GM13976 (cell line): ENCODE results near the gene IL9R.
"Not testable (repeated sequence)": the region's sequence is repeated elsewhere in the genome, so short reads cannot be mapped to it uniquely, and the experiment has no call there.

ENCODE experiments used
- DNase-seq: peaks from one replicate; pipeline ENCODE4 v3.0.0; 2012; ENCODE audit warnings: low spot score
- in situ Hi-C: fragments of 300-500 bp; cut with MboI; formaldehyde crosslinking; loops from one replicate; pipeline ENCODE4 v1.12.0; 2022; ENCODE audit warnings: low sequenced_read_pairs, mixed read lengths, inconsistent platforms; ENCODE audit not compliant: unreplicated experiment
- TF ChIP-seq, protein P1 (sequence below): IDR thresholded peaks from 2 replicates; pipeline ENCODE4 v1.5.1; 2012; ENCODE audit warnings: borderline replicate concordance, mild to moderate bottlenecking; ENCODE audit not compliant: insufficient read depth; ENCODE audit errors: extremely low read depth, missing control alignments, control extremely low read depth

The IL9R gene

DNA sequence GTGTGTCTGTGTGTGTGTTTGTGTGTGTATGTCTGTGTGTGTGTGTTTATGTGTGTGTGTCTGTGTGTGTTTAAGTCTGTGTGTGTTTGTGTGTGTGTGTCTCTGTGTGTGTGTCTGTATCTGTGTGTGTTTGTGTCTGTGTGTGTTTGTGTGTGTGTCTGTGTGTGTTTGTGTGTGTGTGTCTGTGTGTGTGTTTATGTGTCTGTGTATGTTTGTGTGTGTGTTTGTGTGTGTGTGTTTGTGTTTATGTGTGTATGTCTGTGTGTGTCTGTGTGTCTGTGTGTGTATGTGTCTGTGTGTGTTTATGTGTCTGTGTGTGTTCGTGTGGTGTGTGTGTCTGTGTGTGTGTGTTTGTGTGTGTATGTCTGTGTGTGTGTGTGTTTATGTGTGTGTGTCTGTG lies 11.4 kb downstream of the IL9R start:
- TF ChIP-seq, protein P1, sequence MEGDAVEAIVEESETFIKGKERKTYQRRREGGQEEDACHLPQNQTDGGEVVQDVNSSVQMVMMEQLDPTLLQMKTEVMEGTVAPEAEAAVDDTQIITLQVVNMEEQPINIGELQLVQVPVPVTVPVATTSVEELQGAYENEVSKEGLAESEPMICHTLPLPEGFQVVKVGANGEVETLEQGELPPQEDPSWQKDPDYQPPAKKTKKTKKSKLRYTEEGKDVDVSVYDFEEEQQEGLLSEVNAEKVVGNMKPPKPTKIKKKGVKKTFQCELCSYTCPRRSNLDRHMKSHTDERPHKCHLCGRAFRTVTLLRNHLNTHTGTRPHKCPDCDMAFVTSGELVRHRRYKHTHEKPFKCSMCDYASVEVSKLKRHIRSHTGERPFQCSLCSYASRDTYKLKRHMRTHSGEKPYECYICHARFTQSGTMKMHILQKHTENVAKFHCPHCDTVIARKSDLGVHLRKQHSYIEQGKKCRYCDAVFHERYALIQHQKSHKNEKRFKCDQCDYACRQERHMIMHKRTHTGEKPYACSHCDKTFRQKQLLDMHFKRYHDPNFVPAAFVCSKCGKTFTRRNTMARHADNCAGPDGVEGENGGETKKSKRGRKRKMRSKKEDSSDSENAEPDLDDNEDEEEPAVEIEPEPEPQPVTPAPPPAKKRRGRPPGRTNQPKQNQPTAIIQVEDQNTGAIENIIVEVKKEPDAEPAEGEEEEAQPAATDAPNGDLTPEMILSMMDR = no peak

DNA sequence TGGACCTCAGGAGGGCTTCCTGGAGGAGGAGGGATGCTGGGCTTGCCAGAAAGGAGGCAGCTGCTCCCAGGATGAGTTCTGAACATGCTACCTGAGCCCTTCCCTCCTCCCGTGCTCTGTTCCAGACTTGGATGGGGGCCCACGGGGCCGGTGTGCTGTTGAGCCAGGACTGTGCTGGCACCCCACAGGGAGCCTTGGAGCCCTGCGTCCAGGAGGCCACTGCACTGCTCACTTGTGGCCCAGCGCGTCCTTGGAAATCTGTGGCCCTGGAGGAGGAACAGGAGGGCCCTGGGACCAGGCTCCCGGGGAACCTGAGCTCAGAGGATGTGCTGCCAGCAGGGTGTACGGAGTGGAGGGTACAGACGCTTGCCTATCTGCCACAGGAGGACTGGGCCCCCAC lies 12.2 kb downstream of the IL9R start:
- DNase-seq, in situ Hi-C loops: not testable (repeated sequence)

More for the DNA sequence above, 11.4 kb downstream of the IL9R start:
- no peak for DNase-seq
- in situ Hi-C loops = no loop called here

DNA sequence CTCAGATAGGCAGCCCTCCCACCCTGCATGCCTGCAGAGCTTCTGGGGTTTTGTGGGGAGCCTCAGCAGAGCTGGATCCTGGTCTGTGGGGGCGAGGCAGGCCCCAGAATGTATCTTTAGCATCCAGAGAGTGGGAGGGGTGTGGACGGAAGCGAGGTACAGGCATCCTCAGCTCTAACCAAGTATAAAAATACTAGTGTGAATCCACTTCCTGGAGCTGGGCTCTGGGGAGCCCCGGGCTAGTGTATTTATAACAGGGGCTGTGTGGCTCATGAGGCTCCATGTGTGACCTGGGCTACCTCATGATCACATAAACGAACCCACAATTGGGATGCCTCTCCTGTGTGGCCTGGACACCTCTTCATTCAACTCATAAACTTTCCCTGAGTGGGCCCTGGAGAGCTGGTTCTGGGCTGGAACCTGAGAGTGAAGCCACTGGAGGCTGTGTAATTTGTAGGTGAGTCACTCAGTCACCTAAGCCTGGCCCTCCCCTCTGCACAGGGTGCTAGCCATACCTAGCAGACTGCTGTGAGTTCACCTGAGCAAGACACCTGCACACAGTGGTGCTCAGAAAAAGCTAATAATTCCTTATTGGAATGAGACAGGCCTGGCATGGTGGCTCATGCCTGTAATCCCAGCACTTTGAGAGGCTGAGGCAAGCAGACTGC lies 15.9 kb downstream of the IL9R start:
- DNase-seq, in situ Hi-C loops: not testable (repeated sequence)

DNA sequence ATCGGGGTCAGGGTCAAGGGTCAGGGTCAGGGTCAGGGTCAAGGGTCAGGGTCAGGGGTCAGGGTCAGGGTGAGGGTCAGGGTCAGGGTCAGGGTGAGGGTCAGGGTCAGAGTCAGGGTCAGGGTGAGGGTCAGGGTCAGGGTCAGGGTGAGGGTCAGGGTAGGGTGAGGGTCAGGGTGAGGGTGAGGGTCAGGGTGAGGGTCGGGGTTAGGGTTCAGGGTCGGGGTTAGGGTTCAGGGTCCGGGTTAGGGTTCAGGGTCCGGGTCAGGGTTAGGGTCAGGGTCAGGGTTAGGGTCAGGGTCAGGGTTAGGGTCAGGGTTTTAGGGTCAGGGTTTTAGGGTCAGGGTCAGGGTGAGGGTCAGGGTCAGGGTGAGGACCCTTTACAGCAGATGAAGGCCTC lies 22.4 kb downstream of the IL9R start:
- in situ Hi-C loops, DNase-seq: not testable (repeated sequence)

DNA sequence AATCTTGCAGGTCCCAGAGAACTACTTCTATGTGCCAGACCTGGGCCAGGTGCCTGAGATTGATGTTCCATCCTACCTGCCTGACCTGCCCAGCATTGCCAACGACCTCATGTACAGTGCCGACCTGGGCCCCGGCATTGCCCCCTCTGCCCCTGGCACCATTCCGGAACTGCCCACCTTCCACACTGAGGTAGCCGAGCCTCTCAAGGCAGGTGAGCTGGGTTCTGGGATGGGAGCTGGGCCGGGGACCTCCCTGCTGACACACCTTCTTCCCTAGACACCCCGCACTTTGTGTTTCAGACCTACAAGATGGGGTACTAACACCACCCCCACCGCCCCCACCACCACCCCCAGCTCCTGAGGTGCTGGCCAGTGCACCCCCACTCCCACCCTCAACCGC lies 25.5 kb downstream of the IL9R start:
- in situ Hi-C loops, DNase-seq: not testable (repeated sequence)

DNA sequence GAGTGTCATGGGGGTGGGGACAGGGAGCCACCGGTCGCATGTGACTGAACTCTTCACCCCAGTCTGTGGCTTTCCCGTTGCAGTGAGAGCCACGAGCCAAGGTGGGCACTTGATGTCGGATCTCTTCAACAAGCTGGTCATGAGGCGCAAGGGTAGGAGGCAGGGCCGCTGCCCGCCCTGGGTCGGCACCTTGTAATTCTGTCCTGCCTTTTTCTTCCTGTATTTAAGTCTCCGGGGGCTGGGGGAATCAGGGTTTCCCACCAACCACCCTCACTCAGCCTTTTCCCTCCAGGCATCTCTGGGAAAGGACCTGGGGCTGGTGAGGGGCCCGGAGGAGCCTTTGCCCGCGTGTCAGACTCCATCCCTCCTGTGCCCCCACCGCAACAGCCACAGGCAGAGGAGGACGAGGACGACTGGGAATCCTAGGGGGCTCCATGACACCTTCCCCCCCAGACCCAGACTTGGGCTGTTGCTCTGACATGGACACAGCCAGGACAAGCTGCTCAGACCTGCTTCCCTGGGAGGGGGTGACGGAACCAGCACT lies 27.5 kb downstream of the IL9R start:
- DNase-seq, in situ Hi-C loops: not testable (repeated sequence)

DNA sequence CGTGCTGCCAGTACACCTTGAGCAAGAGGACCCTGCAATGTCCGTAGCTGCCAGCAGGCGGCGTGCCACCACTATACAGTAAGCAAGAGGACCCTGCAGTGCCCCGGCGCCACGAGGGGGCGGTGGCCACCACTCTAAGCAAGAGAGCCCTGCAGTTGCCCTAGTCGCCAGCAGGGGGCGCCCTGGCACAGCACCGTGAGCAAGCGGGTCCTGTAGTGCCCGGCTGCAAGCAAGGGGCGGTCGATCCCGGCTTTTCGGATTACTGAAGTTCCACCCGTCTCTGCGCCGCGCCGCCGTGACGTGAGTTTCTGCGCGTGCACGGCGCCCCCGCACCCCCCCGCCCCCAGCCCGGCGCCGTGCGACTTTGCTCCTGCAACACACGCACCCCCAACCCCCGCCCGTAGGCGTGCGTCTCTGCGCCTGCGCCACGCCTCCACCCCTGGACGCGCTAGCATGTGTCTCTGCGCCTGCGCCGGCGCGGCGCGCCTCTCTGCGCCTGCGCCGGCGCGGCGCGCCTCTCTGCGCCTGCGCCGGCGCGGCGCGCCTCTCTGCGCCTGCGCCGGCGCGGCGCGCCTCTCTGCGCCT lies 31.2 kb downstream of the IL9R start:
- DNase-seq, in situ Hi-C loops: not testable (repeated sequence)

DNA sequence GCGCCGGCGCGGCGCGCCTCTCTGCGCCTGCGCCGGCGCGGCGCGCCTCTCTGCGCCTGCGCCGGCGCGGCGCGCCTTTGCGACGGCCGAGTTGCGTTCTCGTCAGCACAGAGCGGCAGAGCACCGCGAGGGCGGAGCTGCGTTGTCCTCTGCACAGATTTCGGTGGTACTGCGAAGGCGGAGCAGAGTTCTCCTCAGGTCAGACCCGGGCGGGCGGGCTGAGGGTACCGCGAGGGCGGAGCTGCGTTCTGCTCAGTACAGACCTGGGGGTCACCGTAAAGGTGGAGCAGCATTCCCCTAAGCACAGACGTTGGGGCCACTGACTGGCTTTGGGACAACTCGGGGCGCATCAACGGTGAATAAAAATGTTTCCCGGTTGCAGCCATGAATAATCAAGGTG lies 31.8 kb downstream of the IL9R start:
- DNase-seq, in situ Hi-C loops: not testable (repeated sequence)

DNA sequence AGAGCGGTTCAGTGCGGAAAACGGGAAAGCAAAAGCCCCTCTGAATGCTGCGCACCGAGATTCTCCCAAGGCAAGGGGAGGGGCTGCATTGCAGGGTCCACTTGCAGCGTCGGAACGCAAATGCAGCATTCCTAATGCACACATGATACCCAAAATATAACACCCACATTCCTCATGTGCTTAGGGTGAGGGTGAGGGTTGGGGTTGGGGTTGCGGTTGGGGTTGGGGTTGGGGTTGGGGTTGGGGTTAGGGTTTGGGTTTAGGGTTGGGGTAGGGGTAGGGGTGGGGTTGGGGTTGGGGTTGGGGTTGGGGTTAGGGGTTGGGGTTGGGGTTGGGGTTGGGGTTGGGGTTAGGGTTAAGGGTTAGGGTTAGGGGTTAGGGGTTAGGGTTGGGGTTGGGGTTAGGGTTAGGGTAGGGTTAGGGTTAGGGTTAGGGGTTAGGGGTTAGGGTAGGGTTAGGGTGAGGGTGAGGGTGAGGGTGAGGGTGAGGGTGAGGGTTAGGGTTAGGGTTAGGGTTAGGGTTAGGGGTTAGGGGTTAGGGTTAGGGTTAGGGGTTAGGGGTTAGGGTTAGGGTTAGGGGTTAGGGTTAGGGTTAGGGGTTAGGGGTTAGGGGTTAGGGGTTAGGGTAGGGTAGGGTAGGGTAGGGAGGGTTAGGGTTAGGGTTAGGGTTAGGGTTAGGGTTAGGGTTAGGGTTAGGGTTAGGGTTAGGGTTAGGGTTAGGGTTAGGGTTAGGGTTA lies 32.4 kb downstream of the IL9R start:
- in situ Hi-C loops, DNase-seq: not testable (repeated sequence)

DNA sequence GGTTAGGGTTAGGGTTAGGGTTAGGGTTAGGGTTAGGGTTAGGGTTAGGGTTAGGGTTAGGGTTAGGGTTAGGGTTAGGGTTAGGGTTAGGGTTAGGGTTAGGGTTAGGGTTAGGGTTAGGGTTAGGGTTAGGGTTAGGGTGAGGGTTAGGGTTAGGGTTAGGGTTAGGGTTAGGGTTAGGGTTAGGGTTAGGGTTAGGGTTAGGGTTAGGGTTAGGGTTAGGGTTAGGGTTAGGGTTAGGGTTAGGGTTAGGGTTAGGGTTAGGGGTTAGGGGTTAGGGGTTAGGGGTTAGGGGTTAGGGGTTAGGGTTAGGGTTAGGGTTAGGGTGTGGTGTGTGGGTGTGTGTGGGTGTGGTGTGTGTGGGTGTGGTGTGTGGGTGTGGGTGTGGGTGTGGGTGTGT lies 33.0 kb downstream of the IL9R start:
- DNase-seq, in situ Hi-C loops: not testable (repeated sequence)
